Peyer's patch (tissue), 4 donors: Measurements from ENCODE around the gene TMEM132E.

ENCODE experiments used
- CTCF ChIP-seq, 6 experiments: fragments of 450-650 bp in 4 of 6; fragments of 200-600 bp in 2 of 6; sonication (generic) in 1 of 6; IDR thresholded peaks; one replicate each; pipeline ENCODE4 v1.5.1; 2017 to 2019; ENCODE audit warnings: antibody characterized with exemption in 6 of 6, mild to moderate bottlenecking in 3 of 6, moderate library complexity in 1 of 6
- POLR2A ChIP-seq, 2 donors: fragments of 450-650 bp; IDR thresholded peaks; one replicate each; pipeline ENCODE4 v1.5.1; 2017; ENCODE audit warnings: antibody characterized with exemption in 2 of 2, mild to moderate bottlenecking in 2 of 2, moderate library complexity in 2 of 2

- TF ChIP-seq CTCF (IDR thresholded peaks at IDR 0.05) (no peak), POLR2A (IDR thresholded peaks at IDR 0.05) (no peak)
Measured at GRCh38 chr17:34615326-34615725, 35.9 kb downstream of the TMEM132E start.
